ENCODE results near the gene PRKCH. TPM values are rescaled to one million over a fixed set of nuclear protein-coding genes. Genes with fewer than 3 reads are reported as not detected.
A peak's percentile ranks its signal among the peaks of the same experiment; 100 is the strongest.

The PRKCH gene
- total and polyA plus RNA-seq, 2 experiments from 2014 or later = 7.1 to 11.2 TPM

- WGBS (ENCODE audit: low lambda C conversion rate, missing lambda C conversion rate) = 72% methylated on average over 7 of the region's 7 CpGs
- H3K4me2 ChIP-seq = no peak overlapping the region
These were observed 252.6 kb downstream of the PRKCH start for GRCh38 chr14:61573748-61574513.

DNA sequence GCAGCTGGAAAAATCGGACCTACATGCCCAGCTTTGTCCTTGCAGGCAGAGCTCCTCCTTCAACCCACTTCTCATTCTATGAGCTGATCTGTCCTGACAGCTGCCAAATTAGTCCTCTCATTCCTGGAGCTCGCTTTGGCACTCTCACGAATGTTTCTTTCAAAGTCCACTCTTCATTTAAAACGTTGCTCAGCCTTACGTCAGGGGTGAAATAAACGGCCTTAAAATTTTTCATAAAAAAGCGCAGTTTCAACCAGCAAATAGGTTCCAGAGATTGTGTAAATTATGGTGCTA, 253.1 kb downstream of the PRKCH start:
- Histone ChIP-seq H3K79me2 (no peaks in the 10 kb centered on the region), H3K27ac (no peak overlapping the region), H3K9me2 (replicated peaks; ENCODE audit: insufficient read depth) (no peaks in the 10 kb centered on the region), H3K9me3 (ENCODE audit: low read depth) (no peaks in the 10 kb centered on the region), H3K4me2 (no peak overlapping the region), H3K36me3 (replicated peaks; ENCODE audit: insufficient read depth, low read depth) (no peaks in the 10 kb centered on the region), H3K4me1 (ENCODE audit: insufficient read depth) (peaks cover 11% of the 10 kb centered on the region), H3K4me3 (no peak overlapping the region), H3K27me3 (no peaks in the 10 kb centered on the region), H4K20me1 (ENCODE audit: insufficient read depth, poor library complexity, severe bottlenecking) (no peaks in the 10 kb centered on the region), H2AFZ (no peak overlapping the region)
- WGBS (ENCODE audit: low lambda C conversion rate, missing lambda C conversion rate) = 78% methylated on average over 7 of the region's 7 CpGs
- no peak for DNase-seq (ENCODE audit: low spot score)
- no peak for TF ChIP-seq EZH2 (IDR thresholded peaks at IDR 0.05; ENCODE audit: borderline replicate concordance)

More at GRCh38 chr14:61573748-61574513, 252.6 kb downstream of the PRKCH start:
- TF ChIP-seq EZH2phosphoT487 (IDR thresholded peaks at IDR 0.05; ENCODE audit: low read depth, severe bottlenecking, unreplicated experiment) (no peak), EZH2 (IDR thresholded peaks at IDR 0.05; ENCODE audit: borderline replicate concordance) (no peak), CTCF (IDR thresholded peaks at IDR 0.05; ENCODE audit: poor library complexity) (no peak)
- Histone ChIP-seq H3K27me3 (no peaks in the 10 kb centered on the region), H3K36me3 (replicated peaks; ENCODE audit: insufficient read depth, low read depth) (no peaks in the 10 kb centered on the region), H3K27ac (peak overlapping the region; percentile 29), H2AFZ (no peak overlapping the region), H3K9me3 (ENCODE audit: low read depth) (no peaks in the 10 kb centered on the region), H4K20me1 (ENCODE audit: insufficient read depth, poor library complexity, severe bottlenecking) (no peaks in the 10 kb centered on the region), H3K79me2 (no peaks in the 10 kb centered on the region), H3K4me1 (ENCODE audit: insufficient read depth) (peaks cover 15% of the 10 kb centered on the region), H3K9me2 (replicated peaks; ENCODE audit: insufficient read depth) (no peaks in the 10 kb centered on the region), H3K4me3 (no peak overlapping the region)
- DNase-seq (ENCODE audit: low spot score) = no peak

- H4K20me1 ChIP-seq (ENCODE audit: insufficient read depth, poor library complexity, severe bottlenecking) = no peaks in the 10 kb centered on the region
- no peak for DNase-seq (ENCODE audit: low spot score)
- no peak overlapping the region for H2AFZ ChIP-seq
- no peak overlapping the region for H3K4me3 ChIP-seq
- no peaks in the 10 kb centered on the region for H3K79me2 ChIP-seq
- peaks cover 11% of the 10 kb centered on the region for H3K4me1 ChIP-seq (ENCODE audit: insufficient read depth)
- no peak overlapping the region for H3K4me2 ChIP-seq
- no peaks in the 10 kb centered on the region for H3K9me3 ChIP-seq (ENCODE audit: low read depth)
- TF ChIP-seq EZH2 (IDR thresholded peaks at IDR 0.05; ENCODE audit: borderline replicate concordance) (no peak), EZH2phosphoT487 (IDR thresholded peaks at IDR 0.05; ENCODE audit: low read depth, severe bottlenecking, unreplicated experiment) (no peak)
- H3K36me3 ChIP-seq (replicated peaks; ENCODE audit: insufficient read depth, low read depth) = no peaks in the 10 kb centered on the region
- no peak overlapping the region for H3K27ac ChIP-seq
- no peaks in the 10 kb centered on the region for H3K9me2 ChIP-seq (replicated peaks; ENCODE audit: insufficient read depth)
- H3K27me3 ChIP-seq = no peaks in the 10 kb centered on the region
- 95% methylated on average over 3 of the region's 3 CpGs for WGBS (ENCODE audit: low lambda C conversion rate, missing lambda C conversion rate)
These were observed 253.7 kb downstream of the PRKCH start for GRCh38 chr14:61575126-61575525.

GRCh38 chr14:61575551-61576150, 254.3 kb downstream of the PRKCH start:
- no peak for DNase-seq (ENCODE audit: low spot score)
- H3K27me3 ChIP-seq = no peaks in the 10 kb centered on the region
- H3K9me3 ChIP-seq (ENCODE audit: low read depth) = no peaks in the 10 kb centered on the region
- peaks cover 15% of the 10 kb centered on the region for H3K4me1 ChIP-seq (ENCODE audit: insufficient read depth)
- no peaks in the 10 kb centered on the region for H3K9me2 ChIP-seq (replicated peaks; ENCODE audit: insufficient read depth)
- no peaks in the 10 kb centered on the region for H4K20me1 ChIP-seq (ENCODE audit: insufficient read depth, poor library complexity, severe bottlenecking)
- H3K4me3 ChIP-seq = no peak overlapping the region
- H3K27ac ChIP-seq = no peak overlapping the region
- 87% methylated on average over 6 of the region's 6 CpGs for WGBS (ENCODE audit: low lambda C conversion rate, missing lambda C conversion rate)
- no peak for TF ChIP-seq CTCF (IDR thresholded peaks at IDR 0.05; ENCODE audit: poor library complexity)
- no peak for TF ChIP-seq EZH2 (IDR thresholded peaks at IDR 0.05; ENCODE audit: borderline replicate concordance)
- TF ChIP-seq EZH2phosphoT487 (IDR thresholded peaks at IDR 0.05; ENCODE audit: low read depth, severe bottlenecking, unreplicated experiment) = no peak
- no peak overlapping the region for H2AFZ ChIP-seq
- no peak overlapping the region for H3K4me2 ChIP-seq
- H3K36me3 ChIP-seq (replicated peaks; ENCODE audit: insufficient read depth, low read depth) = no peaks in the 10 kb centered on the region
- H3K79me2 ChIP-seq = no peaks in the 10 kb centered on the region

Data from hepatocyte (in vitro differentiated cells).